ENCODE measurements around the gene TBC1D14.

- TF ChIP-seq POLR2AphosphoS5 (IDR thresholded peaks at IDR 0.05; ENCODE audit: low read depth, low read length) (no peak), REST (IDR thresholded peaks at IDR 0.05; ENCODE audit: insufficient read depth in 1 of 2, low read depth in 2 of 2, low read length in 2 of 2) (no peak), TAF1 (IDR thresholded peaks at IDR 0.05; ENCODE audit: borderline replicate concordance, insufficient read depth, low read length) (no peak)
Observed at GRCh38 chr4:7062816-7063215, 153.2 kb downstream of the TBC1D14 start.

Data from PFSK-1 (cell line).